HL-60 (cell line): Measurements from ENCODE around the gene GBX1.

Experiments used
- DNase-seq, 2 experiments: peaks; one replicate each; pipeline ENCODE4 v3.0.0-alpha.2; 2010 to 2020; ENCODE audit warnings: low read depth in 1 of 2, low spot score in 1 of 2
- H3K27ac ChIP-seq: fragments of 250-450 bp; sonication (Bioruptor Pico); replicated peaks from 2 replicates; pipeline ENCODE4 v1.5.1; 2020; ENCODE audit warnings: mild to moderate bottlenecking, moderate library complexity
- H3K27me3 ChIP-seq: fragments of 250-450 bp; sonication (Bioruptor Pico); 2 replicates; pipeline ENCODE4 v1.5.1; 2021; ENCODE audit warnings: mild to moderate bottlenecking, moderate library complexity; ENCODE audit not compliant: insufficient read depth, poor library complexity, severe bottlenecking
- H3K4me3 ChIP-seq: replicated peaks from 2 replicates; pipeline ENCODE4 v1.5.1; 2011; ENCODE audit warnings: mild to moderate bottlenecking, control low read depth, low read length; ENCODE audit not compliant: insufficient read depth
- GABPA ChIP-seq: IDR thresholded peaks from 2 replicates; pipeline ENCODE4 v1.6.1; 2012; ENCODE audit warnings: low read depth
- POLR2AphosphoS5 ChIP-seq: IDR thresholded peaks from 2 replicates; pipeline ENCODE4 v1.6.1; 2012; ENCODE audit warnings: low read depth
- REST ChIP-seq: IDR thresholded peaks from 2 replicates; pipeline ENCODE4 v1.6.1; 2012; ENCODE audit warnings: low read depth; ENCODE audit not compliant: insufficient replicate concordance
- SPI1 ChIP-seq: IDR thresholded peaks from 2 replicates; pipeline ENCODE4 v1.6.1; 2012; ENCODE audit warnings: low read depth, mild to moderate bottlenecking, borderline replicate concordance
- TF ChIP-seq, protein P1 (sequence below): IDR thresholded peaks from one replicate; pipeline ENCODE4 v1.5.1; 2011; ENCODE audit warnings: low read length, control low read depth, inconsistent platforms; ENCODE audit not compliant: insufficient read depth

The GBX1 gene

GRCh38 chr7:151119055-151119415 lies 48.5 kb downstream of the GBX1 start:
- Histone ChIP-seq H3K4me3 (no peak overlapping the region), H3K27ac (no peak overlapping the region), H3K27me3 (no peaks in the 10 kb centered on the region)
- DNase-seq: no peak
- TF ChIP-seq REST (no peak), SPI1 (no peak), GABPA (no peak), POLR2AphosphoS5 (no peak)
- TF ChIP-seq, protein P1, sequence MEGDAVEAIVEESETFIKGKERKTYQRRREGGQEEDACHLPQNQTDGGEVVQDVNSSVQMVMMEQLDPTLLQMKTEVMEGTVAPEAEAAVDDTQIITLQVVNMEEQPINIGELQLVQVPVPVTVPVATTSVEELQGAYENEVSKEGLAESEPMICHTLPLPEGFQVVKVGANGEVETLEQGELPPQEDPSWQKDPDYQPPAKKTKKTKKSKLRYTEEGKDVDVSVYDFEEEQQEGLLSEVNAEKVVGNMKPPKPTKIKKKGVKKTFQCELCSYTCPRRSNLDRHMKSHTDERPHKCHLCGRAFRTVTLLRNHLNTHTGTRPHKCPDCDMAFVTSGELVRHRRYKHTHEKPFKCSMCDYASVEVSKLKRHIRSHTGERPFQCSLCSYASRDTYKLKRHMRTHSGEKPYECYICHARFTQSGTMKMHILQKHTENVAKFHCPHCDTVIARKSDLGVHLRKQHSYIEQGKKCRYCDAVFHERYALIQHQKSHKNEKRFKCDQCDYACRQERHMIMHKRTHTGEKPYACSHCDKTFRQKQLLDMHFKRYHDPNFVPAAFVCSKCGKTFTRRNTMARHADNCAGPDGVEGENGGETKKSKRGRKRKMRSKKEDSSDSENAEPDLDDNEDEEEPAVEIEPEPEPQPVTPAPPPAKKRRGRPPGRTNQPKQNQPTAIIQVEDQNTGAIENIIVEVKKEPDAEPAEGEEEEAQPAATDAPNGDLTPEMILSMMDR: no peak

- Histone ChIP-seq H3K4me3 (no peak overlapping the region), H3K27me3 (no peaks in the 10 kb centered on the region), H3K27ac (peak overlapping the region; percentile 21; the same call in 1 of the 2 replicates)
- no peak for DNase-seq
- no peak for TF ChIP-seq SPI1
- TF ChIP-seq, protein P1: no peak
Measured at GRCh38 chr7:151118108-151119054, 49.1 kb downstream of the GBX1 start.

- Histone ChIP-seq H3K4me3 (no peak overlapping the region), H3K27ac (peak overlapping the region; percentile 21), H3K27me3 (no peaks in the 10 kb centered on the region)
- DNase-seq: peak in 1 of 2 experiments; percentile 70
- TF ChIP-seq GABPA (no peak), POLR2AphosphoS5 (no peak), REST (no peak), SPI1 (no peak)
- TF ChIP-seq, protein P1: no peak
Measured at GRCh38 chr7:151117565-151117964, 49.9 kb downstream of the GBX1 start.
